Kidney (tissue), 14 donors: Measurements from ENCODE around the gene ADM2. TPM values are rescaled to one million over a fixed set of nuclear protein-coding genes. Genes with fewer than 3 reads are reported as not detected.
A peak's percentile ranks its signal among the peaks of the same experiment; 100 is the strongest.

Experiments used
- DNase-seq, 5 donors: peaks; one replicate each; pipeline ENCODE4 v3.0.0-alpha.2; 2013 to 2020
- FAIRE-seq: peaks from 2 replicates; lab custom pipeline; 2012; peaks lifted over from hg19 to GRCh38; lab: Jason Lieb, UNC
- H3K27ac ChIP-seq, 2 donors: one replicate each; pipeline ENCODE4 v1.7.0; 2013; ENCODE audit warnings: low read depth in 2 of 2, low read length in 2 of 2, inconsistent platforms in 1 of 2
- H3K27me3 ChIP-seq: one replicate; pipeline ENCODE4 v1.7.1; 2013; ENCODE audit warnings: low read length, inconsistent platforms; ENCODE audit not compliant: control insufficient read depth, insufficient read depth
- H3K36me3 ChIP-seq, 3 donors: one replicate each; pipeline versions ENCODE4 v1.7.0 to v1.7.1; 2013; ENCODE audit warnings: low read length in 3 of 3, control low read depth in 1 of 3, inconsistent platforms in 1 of 3; ENCODE audit not compliant: insufficient read depth in 3 of 3, control insufficient read depth in 2 of 3
- H3K4me1 ChIP-seq, 3 donors: one replicate each; pipeline versions ENCODE4 v1.7.0 to v1.7.1; 2013; ENCODE audit warnings: low read length in 3 of 3, inconsistent platforms in 1 of 3, low read depth in 1 of 3; ENCODE audit not compliant: control insufficient read depth in 2 of 3, insufficient read depth in 2 of 3
- H3K4me3 ChIP-seq, 3 donors: one replicate each; pipeline versions ENCODE4 v1.7.0 to v1.8.1; 2013; ENCODE audit warnings: low read length in 3 of 3, control low read depth in 1 of 3, inconsistent platforms in 1 of 3
- H3K9ac ChIP-seq, 3 donors: one replicate each; pipeline versions ENCODE4 v1.7.0 to v1.7.1; 2013; ENCODE audit warnings: low read length in 3 of 3, control low read depth in 1 of 3, inconsistent platforms in 1 of 3
- H3K9me3 ChIP-seq, 3 donors: one replicate each; pipeline versions ENCODE4 v1.7.0 to v1.7.1; 2013; ENCODE audit warnings: low read length in 3 of 3, control low read depth in 1 of 3, inconsistent platforms in 1 of 3; ENCODE audit not compliant: control insufficient read depth in 2 of 3, insufficient read depth in 1 of 3
- CTCF ChIP-seq: IDR thresholded peaks from 3 replicates; pipeline ENCODE4 v1.5.1; 2012; ENCODE audit warnings: mild to moderate bottlenecking, moderate library complexity, borderline replicate concordance; ENCODE audit not compliant: insufficient read depth; ENCODE audit errors: extremely low read depth
- intact Hi-C: fragments of 100-400 bp; cut with DNase I; formaldehyde crosslinking; loops from one replicate; pipeline ENCODE4 v1.11.1; 2022
- polyA plus RNA-seq: library from polyadenylated mRNA; stranded (reverse); fragments of 350-450 nt; fragmentation: Illumina TruSeq; extraction: RNeasy Lipid Tissue Mini Kit (QIAGEN cat#74804); gene quantifications from one replicate; pipeline ENCODE4 v1.2.3, GENCODE V29; 2014; ENCODE audit warnings: low read depth, low replicate concordance; ENCODE audit not compliant: insufficient read depth
- total RNA-seq: library from RNA; stranded (reverse); fragmentation: NEBNext Ultra II Directional; extraction: Animal tissue kit (Norgen Biotek cat#: 25700); gene quantifications from one replicate; pipeline ENCODE4 v1.2.1, GENCODE V29; 2021
- donor health status: control.
- donor health status: control.
- donor health status: control.
- donor health status: control.
- donor health status: control.
- donor health status: DM: yes; HTN: yes; CAD: no.
- donor health status: Normal renal cell carcinoma (clear cell type).

ADM2 gene
- total and polyA plus RNA-seq, 2 donors from 2014 or later = 8.0 to 10.6 TPM

GRCh38 chr22:50446708-50447575 is 34.4 kb upstream of the ADM2 start:
- DNase-seq = peak in 1 of 5 donors; percentile 73
- Histone ChIP-seq H3K4me3 (no peak overlapping the region), H3K27me3 (no peaks in the 10 kb centered on the region), H3K27ac (no peak overlapping the region), H3K4me1 (peaks cover 0 to 25% (median 22%) of the 10 kb centered on the region in 3 donors), H3K36me3 (peaks cover 0 to 26% (median 7%) of the 10 kb centered on the region in 3 donors), H3K9ac (no peak overlapping the region), H3K9me3 (no peaks in the 10 kb centered on the region)
- intact Hi-C loops = no loop called here
- FAIRE-seq = no peak
- no peak for TF ChIP-seq CTCF

GRCh38 chr22:50447576-50448551 is 33.5 kb upstream of the ADM2 start:
- Histone ChIP-seq H3K36me3 (peaks cover 0 to 26% (median 7%) of the 10 kb centered on the region in 3 donors), H3K9ac (no peak overlapping the region), H3K9me3 (no peaks in the 10 kb centered on the region), H3K4me3 (no peak overlapping the region), H3K4me1 (peaks cover 0 to 25% (median 22%) of the 10 kb centered on the region in 3 donors), H3K27ac (no peak overlapping the region), H3K27me3 (no peaks in the 10 kb centered on the region)
- intact Hi-C loops = no loop called here
- FAIRE-seq (no peak), DNase-seq (peak in 1 of 5 donors; percentile 70)
- no peak for TF ChIP-seq CTCF

GRCh38 chr22:50452649-50453048 is 28.7 kb upstream of the ADM2 start:
- H3K27me3 ChIP-seq = no peaks in the 10 kb centered on the region
- H3K27ac ChIP-seq = no peak overlapping the region
- FAIRE-seq (no peak), DNase-seq (no peak)
- peaks cover 0 to 29% (median 11%) of the 10 kb centered on the region in 3 donors for H3K36me3 ChIP-seq
- no peak overlapping the region for H3K4me3 ChIP-seq
- TF ChIP-seq CTCF = no peak
- intact Hi-C loops = no loop called here
- no peaks in the 10 kb centered on the region for H3K4me1 ChIP-seq
- H3K9ac ChIP-seq = no peak overlapping the region
- H3K9me3 ChIP-seq = no peaks in the 10 kb centered on the region
